GM19438 (cell line): ENCODE data around the gene ISG20L2.
A peak's percentile ranks its signal among the peaks of the same experiment; 100 is the strongest.
"Not testable (repeated sequence)": the region's sequence is repeated elsewhere in the genome, so short reads cannot be mapped to it uniquely, and the experiment has no call there.

Experiments used
- ATAC-seq: cut with Tn5 transposase; IDR thresholded peaks from one replicate; pipeline ENCODE4 v1.9.1; 2021; ENCODE audit warnings: low read depth; ENCODE audit not compliant: unreplicated experiment

The ISG20L2 gene

GRCh38 chr1:156728599-156729462 is at the start of gene ISG20L2:
Gene ISG20L2 (minus strand): TSS chr1:156728766. CDS start chr1:156727652, 1,114 bp downstream.
- peak; percentile 84 for ATAC-seq

GRCh38 chr1:156777573-156777972 is 49.0 kb upstream of the ISG20L2 start:
- ATAC-seq = no peak

GRCh38 chr1:156776942-156777341 is 48.4 kb upstream of the ISG20L2 start:
- no peak for ATAC-seq

GRCh38 chr1:156775799-156776198 is 47.2 kb upstream of the ISG20L2 start:
- ATAC-seq = no peak

GRCh38 chr1:156773607-156774006 is 45.0 kb upstream of the ISG20L2 start:
- no peak for ATAC-seq

- ATAC-seq = no peak
Observed at GRCh38 chr1:156772728-156773497, 44.3 kb upstream of the ISG20L2 start.

GRCh38 chr1:156772222-156772621 is 43.7 kb upstream of the ISG20L2 start:
- no peak for ATAC-seq

- ATAC-seq = no peak
Observed at GRCh38 chr1:156768610-156769295, 40.2 kb upstream of the ISG20L2 start.

- ATAC-seq = no peak
Observed at GRCh38 chr1:156767879-156768604, 39.5 kb upstream of the ISG20L2 start.

GRCh38 chr1:156767101-156767878 is 38.7 kb upstream of the ISG20L2 start, which contains the start of gene PRCC:
Gene PRCC (plus strand): TSS chr1:156767535. CDS start chr1:156767772, 237 bp downstream.
- peak; percentile 91 for ATAC-seq

GRCh38 chr1:156766298-156767100 is 37.9 kb upstream of the ISG20L2 start:
- ATAC-seq = peak; percentile 15

- no peak for ATAC-seq
Observed at GRCh38 chr1:156765666-156766065, 37.1 kb upstream of the ISG20L2 start.

GRCh38 chr1:156765136-156765535 is 36.6 kb upstream of the ISG20L2 start:
- not testable (repeated sequence) for ATAC-seq

GRCh38 chr1:156760796-156761104 is 32.2 kb upstream of the ISG20L2 start:
- no peak for ATAC-seq

- ATAC-seq = no peak
Observed at GRCh38 chr1:156760092-156760795, 31.7 kb upstream of the ISG20L2 start.

- ATAC-seq = not testable (repeated sequence)
Observed at GRCh38 chr1:156757572-156758253, 29.1 kb upstream of the ISG20L2 start.

GRCh38 chr1:156756355-156756754 is 27.8 kb upstream of the ISG20L2 start:
- ATAC-seq = no peak

- no peak for ATAC-seq
Observed at GRCh38 chr1:156755527-156755950, 27.0 kb upstream of the ISG20L2 start.
